ENCODE results near the gene BRPF3.
"Not testable (repeated sequence)": the region's sequence is repeated elsewhere in the genome, so short reads cannot be mapped to it uniquely, and the experiment has no call there.

Gene BRPF3

DNA sequence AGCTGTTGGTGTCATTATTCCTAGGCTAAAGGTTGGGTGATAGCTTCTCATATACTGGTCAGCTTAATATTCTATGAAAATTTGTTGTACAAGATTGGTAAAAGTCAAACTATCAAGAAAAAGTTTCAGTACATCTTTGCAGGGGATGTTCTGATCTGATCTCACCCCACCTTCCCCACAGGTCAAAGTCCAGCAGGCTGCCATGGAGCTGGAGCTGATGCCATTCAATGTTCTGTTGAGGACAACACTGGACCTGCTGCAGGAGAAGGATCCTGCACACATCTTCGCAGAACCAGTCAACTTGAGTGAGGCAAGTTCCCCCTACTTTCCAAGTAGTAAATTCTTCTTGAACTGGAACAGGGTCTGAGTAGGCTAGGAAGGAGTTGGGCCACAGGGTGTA lies 13.1 kb downstream of the BRPF3 start:
- FAIRE-seq = no peak
- no peak for DNase-seq (ENCODE audit: insufficient read length, low spot score)
- TF ChIP-seq, protein P1, sequence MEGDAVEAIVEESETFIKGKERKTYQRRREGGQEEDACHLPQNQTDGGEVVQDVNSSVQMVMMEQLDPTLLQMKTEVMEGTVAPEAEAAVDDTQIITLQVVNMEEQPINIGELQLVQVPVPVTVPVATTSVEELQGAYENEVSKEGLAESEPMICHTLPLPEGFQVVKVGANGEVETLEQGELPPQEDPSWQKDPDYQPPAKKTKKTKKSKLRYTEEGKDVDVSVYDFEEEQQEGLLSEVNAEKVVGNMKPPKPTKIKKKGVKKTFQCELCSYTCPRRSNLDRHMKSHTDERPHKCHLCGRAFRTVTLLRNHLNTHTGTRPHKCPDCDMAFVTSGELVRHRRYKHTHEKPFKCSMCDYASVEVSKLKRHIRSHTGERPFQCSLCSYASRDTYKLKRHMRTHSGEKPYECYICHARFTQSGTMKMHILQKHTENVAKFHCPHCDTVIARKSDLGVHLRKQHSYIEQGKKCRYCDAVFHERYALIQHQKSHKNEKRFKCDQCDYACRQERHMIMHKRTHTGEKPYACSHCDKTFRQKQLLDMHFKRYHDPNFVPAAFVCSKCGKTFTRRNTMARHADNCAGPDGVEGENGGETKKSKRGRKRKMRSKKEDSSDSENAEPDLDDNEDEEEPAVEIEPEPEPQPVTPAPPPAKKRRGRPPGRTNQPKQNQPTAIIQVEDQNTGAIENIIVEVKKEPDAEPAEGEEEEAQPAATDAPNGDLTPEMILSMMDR (IDR thresholded peaks at IDR 0.05; ENCODE audit: insufficient read depth, missing control alignments) = no peak

GRCh38 chr6:36210182-36210581 lies 13.6 kb downstream of the BRPF3 start:
- TF ChIP-seq, protein P1 (IDR thresholded peaks at IDR 0.05; ENCODE audit: insufficient read depth, missing control alignments) = no peak
- no peak for FAIRE-seq
- no peak for DNase-seq (ENCODE audit: insufficient read length, low spot score)

GRCh38 chr6:36210886-36211595 lies 14.5 kb downstream of the BRPF3 start:
- TF ChIP-seq, protein P1 (IDR thresholded peaks at IDR 0.05; ENCODE audit: insufficient read depth, missing control alignments) = no peak
- no peak for DNase-seq (ENCODE audit: insufficient read length, low spot score)
- no peak for FAIRE-seq

GRCh38 chr6:36216559-36216958 lies 20.0 kb downstream of the BRPF3 start:
- DNase-seq (ENCODE audit: insufficient read length, low spot score) = no peak
- TF ChIP-seq, protein P1 (IDR thresholded peaks at IDR 0.05; ENCODE audit: insufficient read depth, missing control alignments) = no peak
- FAIRE-seq = no peak

- DNase-seq (ENCODE audit: insufficient read length, low spot score) = no peak
- TF ChIP-seq, protein P1 (IDR thresholded peaks at IDR 0.05; ENCODE audit: insufficient read depth, missing control alignments) = no peak
- FAIRE-seq = no peak
Observed at GRCh38 chr6:36217188-36217587, 20.6 kb downstream of the BRPF3 start.

- FAIRE-seq (no peak), DNase-seq (ENCODE audit: insufficient read length, low spot score) (no peak)
- TF ChIP-seq, protein P1 (IDR thresholded peaks at IDR 0.05; ENCODE audit: insufficient read depth, missing control alignments) = no peak
Observed at GRCh38 chr6:36217946-36218345, 21.4 kb downstream of the BRPF3 start.

GRCh38 chr6:36218516-36218915 lies 22.0 kb downstream of the BRPF3 start:
- DNase-seq (ENCODE audit: insufficient read length, low spot score); FAIRE-seq: not testable (repeated sequence)

Data from D721Med (cell line).